ENCODE measurements around the gene NR1H4. TPM values are rescaled to one million over a fixed set of nuclear protein-coding genes. Genes with fewer than 3 reads are reported as not detected.

Gene NR1H4
- total and polyA plus RNA-seq, 9 of the 15 experiments (the other 6 are each of a cell fraction or from before 2014, with no cell fraction given) = 0.03 TPM; not detected in 8

DNA sequence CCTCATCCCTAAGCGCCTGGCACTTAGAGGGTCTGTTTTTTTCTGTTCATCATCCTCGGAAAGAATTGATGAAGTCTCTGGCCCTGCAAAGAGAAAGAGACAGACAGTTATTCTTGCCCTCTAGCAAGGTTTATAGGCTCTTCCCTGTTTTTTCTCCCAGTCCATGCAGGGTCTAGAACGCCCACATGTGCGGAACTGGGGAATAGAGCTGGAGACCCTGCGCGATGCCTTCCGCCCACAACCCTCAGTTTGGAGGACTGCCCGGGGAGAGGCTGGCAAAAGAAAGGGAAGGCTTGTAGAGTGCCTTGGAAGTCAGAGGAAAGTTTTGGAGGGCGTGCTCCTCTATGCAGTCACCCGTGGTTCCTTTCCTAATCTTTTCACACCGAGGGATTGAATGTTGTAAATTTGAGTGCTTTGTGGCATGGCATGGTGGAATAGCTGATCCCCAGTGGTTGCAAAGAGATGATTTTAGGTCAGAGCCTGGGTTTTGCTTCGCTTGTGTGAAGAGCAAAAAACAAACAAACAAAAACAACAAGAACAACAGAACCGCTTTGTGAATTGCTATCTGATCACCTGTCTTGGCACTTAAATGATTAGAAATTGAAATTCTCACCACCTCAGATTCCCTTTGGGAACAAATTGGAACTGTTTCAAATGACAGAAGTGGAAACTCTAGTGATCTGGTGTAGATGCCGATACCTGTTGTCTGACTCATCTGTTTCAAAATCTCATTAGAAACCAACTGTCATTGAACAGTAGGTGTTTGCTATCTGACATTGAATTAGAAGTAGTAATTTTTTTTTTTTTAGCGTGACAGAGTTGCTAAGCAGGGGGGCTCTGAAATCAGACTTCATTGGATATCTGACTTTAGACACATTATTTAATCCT lies 100.8 kb downstream of the NR1H4 start (continued):
- TF ChIP-seq, protein P1, sequence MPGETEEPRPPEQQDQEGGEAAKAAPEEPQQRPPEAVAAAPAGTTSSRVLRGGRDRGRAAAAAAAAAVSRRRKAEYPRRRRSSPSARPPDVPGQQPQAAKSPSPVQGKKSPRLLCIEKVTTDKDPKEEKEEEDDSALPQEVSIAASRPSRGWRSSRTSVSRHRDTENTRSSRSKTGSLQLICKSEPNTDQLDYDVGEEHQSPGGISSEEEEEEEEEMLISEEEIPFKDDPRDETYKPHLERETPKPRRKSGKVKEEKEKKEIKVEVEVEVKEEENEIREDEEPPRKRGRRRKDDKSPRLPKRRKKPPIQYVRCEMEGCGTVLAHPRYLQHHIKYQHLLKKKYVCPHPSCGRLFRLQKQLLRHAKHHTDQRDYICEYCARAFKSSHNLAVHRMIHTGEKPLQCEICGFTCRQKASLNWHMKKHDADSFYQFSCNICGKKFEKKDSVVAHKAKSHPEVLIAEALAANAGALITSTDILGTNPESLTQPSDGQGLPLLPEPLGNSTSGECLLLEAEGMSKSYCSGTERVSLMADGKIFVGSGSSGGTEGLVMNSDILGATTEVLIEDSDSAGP (CRISPR knock-in tag; IDR thresholded peaks at IDR 0.05) = no peak
- TF ChIP-seq KAT2B (IDR thresholded peaks at IDR 0.05; ENCODE audit: low read depth, low read length) (no peak), SIRT6 (IDR thresholded peaks at IDR 0.05; ENCODE audit: low read depth, low read length) (no peak), ZFP36 (IDR thresholded peaks at IDR 0.05; ENCODE audit: low read depth, low read length, partially characterized antibody) (no peak), ZC3H8 (IDR thresholded peaks at IDR 0.05) (no peak), MTA2 (IDR thresholded peaks at IDR 0.05; ENCODE audit: low read depth) (no peak)
- TF ChIP-seq, protein P2, sequence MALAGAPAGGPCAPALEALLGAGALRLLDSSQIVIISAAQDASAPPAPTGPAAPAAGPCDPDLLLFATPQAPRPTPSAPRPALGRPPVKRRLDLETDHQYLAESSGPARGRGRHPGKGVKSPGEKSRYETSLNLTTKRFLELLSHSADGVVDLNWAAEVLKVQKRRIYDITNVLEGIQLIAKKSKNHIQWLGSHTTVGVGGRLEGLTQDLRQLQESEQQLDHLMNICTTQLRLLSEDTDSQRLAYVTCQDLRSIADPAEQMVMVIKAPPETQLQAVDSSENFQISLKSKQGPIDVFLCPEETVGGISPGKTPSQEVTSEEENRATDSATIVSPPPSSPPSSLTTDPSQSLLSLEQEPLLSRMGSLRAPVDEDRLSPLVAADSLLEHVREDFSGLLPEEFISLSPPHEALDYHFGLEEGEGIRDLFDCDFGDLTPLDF (CRISPR knock-in tag; IDR thresholded peaks at IDR 0.05) = no peak
- TF ChIP-seq, protein P3, sequence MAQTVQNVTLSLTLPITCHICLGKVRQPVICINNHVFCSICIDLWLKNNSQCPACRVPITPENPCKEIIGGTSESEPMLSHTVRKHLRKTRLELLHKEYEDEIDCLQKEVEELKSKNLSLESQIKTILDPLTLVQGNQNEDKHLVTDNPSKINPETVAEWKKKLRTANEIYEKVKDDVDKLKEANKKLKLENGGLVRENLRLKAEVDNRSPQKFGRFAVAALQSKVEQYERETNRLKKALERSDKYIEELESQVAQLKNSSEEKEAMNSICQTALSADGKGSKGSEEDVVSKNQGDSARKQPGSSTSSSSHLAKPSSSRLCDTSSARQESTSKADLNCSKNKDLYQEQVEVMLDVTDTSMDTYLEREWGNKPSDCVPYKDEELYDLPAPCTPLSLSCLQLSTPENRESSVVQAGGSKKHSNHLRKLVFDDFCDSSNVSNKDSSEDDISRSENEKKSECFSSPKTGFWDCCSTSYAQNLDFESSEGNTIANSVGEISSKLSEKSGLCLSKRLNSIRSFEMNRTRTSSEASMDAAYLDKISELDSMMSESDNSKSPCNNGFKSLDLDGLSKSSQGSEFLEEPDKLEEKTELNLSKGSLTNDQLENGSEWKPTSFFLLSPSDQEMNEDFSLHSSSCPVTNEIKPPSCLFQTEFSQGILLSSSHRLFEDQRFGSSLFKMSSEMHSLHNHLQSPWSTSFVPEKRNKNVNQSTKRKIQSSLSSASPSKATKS (CRISPR knock-in tag; IDR thresholded peaks at IDR 0.05) = no peak

All from K562 (cell line).